Esophagus squamous epithelium (tissue), 5 donors: Measurements from ENCODE around the gene EMX2. TPM values are rescaled to one million over a fixed set of nuclear protein-coding genes. Genes with fewer than 3 reads are reported as not detected.

Experiments
- DNase-seq: peaks from one replicate; lab custom pipeline; 2025; lab: John Stamatoyannopoulos, UW
- H3K27ac ChIP-seq, 4 donors: fragments of 200-600 bp; sonication (generic); one replicate each; pipeline ENCODE4 v1.5.1; 2016 to 2019; ENCODE audit warnings: mild to moderate bottlenecking in 1 of 4
- H3K27me3 ChIP-seq, 4 donors: fragments of 200-600 bp; sonication (generic); 1 replicate in 3 of 4; 2 replicates in 1 of 4; pipeline versions ENCODE4 v1.5.1 to v1.6.0; 2017 to 2021; ENCODE audit warnings: antibody characterized with exemption in 1 of 4
- H3K36me3 ChIP-seq, 3 donors: fragments of 200-600 bp; sonication (generic); one replicate each; pipeline ENCODE4 v1.5.1; 2016 to 2019
- H3K4me1 ChIP-seq, 3 donors: fragments of 200-600 bp; sonication (generic); one replicate each; pipeline ENCODE4 v1.5.1; 2017 to 2019
- H3K4me3 ChIP-seq, 4 donors: fragments of 200-600 bp; sonication (generic); 1 replicate in 3 of 4; 2 replicates in 1 of 4; pipeline ENCODE4 v1.5.1; 2016 to 2019; ENCODE audit warnings: mild to moderate bottlenecking in 2 of 4, moderate library complexity in 1 of 4
- H3K9me3 ChIP-seq, 3 donors: fragments of 200-600 bp; sonication (generic); one replicate each; pipeline ENCODE4 v1.5.1; 2016 to 2019
- POLR2A ChIP-seq, 4 donors: fragments of 450-650 bp; IDR thresholded peaks; one replicate each; pipeline ENCODE4 v1.6.1; 2017; ENCODE audit warnings: antibody characterized with exemption in 4 of 4, mild to moderate bottlenecking in 4 of 4, moderate library complexity in 3 of 4
- WGBS, 2 donors: methylation state at CpG; one replicate each; pipeline ENCODE4 v1.1.5; 2018; 5-methylcytosine and 5-hydroxymethylcytosine counted together
- intact Hi-C: fragments of 100-400 bp; cut with DNase I; formaldehyde crosslinking; loops from one replicate; pipeline ENCODE4 v1.15.0; 2022
- total RNA-seq, 4 donors: library from RNA; depleted of rRNA; stranded (reverse); fragments of >200 nt; gene quantifications; one replicate each; pipeline ENCODE4 v1.1.0, GENCODE V29; 2016
- TF ChIP-seq, protein P1 (sequence below), 6 experiments: fragments of 450-650 bp in 4 of 6; fragments of 200-600 bp in 2 of 6; sonication (generic) in 2 of 6; IDR thresholded peaks; one replicate each; pipeline ENCODE4 v1.5.1; 2016 to 2019; ENCODE audit warnings: antibody characterized with exemption in 6 of 6, mild to moderate bottlenecking in 4 of 6, moderate library complexity in 4 of 6
- donor health status: DM: yes; HTN: yes; CAD: no.

Gene EMX2
- total RNA-seq, 4 donors from 2014 or later = 0.19 TPM; not detected in 3

DNA sequence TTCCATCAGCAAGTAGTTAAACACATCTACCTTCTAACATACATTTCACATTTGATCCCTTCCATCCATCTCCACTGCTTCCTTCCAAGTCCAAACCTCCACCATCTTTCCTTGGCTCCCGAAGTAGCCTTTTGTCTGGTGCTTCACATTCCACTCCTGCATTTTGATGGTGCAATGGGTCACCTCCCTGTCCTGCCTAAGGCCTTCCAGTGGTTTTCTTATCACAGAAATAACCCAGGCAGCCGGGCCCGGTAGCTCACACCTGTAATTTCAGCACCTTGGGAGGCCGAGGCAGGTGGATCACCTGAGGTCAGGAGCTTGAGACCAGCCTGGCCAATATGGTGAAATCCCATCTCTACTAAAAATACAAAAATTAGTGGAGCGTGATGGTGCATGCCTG lies 44.5 kb downstream of the EMX2 start:
- intact Hi-C loops = no loop called here
- TF ChIP-seq POLR2A (IDR thresholded peaks at IDR 0.05) = no peak
- TF ChIP-seq, protein P1, sequence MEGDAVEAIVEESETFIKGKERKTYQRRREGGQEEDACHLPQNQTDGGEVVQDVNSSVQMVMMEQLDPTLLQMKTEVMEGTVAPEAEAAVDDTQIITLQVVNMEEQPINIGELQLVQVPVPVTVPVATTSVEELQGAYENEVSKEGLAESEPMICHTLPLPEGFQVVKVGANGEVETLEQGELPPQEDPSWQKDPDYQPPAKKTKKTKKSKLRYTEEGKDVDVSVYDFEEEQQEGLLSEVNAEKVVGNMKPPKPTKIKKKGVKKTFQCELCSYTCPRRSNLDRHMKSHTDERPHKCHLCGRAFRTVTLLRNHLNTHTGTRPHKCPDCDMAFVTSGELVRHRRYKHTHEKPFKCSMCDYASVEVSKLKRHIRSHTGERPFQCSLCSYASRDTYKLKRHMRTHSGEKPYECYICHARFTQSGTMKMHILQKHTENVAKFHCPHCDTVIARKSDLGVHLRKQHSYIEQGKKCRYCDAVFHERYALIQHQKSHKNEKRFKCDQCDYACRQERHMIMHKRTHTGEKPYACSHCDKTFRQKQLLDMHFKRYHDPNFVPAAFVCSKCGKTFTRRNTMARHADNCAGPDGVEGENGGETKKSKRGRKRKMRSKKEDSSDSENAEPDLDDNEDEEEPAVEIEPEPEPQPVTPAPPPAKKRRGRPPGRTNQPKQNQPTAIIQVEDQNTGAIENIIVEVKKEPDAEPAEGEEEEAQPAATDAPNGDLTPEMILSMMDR (IDR thresholded peaks at IDR 0.05) = no peak
- no peaks in the 10 kb centered on the region for H3K9me3 ChIP-seq
- no peak overlapping the region for H3K27ac ChIP-seq
- no peaks in the 10 kb centered on the region for H3K36me3 ChIP-seq
- H3K4me1 ChIP-seq = no peaks in the 10 kb centered on the region
- no peak overlapping the region for H3K4me3 ChIP-seq
- DNase-seq = no peak
- 63 to 83% methylated on average over 4 of the region's 5 CpGs for WGBS, 2 donors
- H3K27me3 ChIP-seq = peaks cover 0 to 22% (median 0%) of the 10 kb centered on the region in 4 donors

DNA sequence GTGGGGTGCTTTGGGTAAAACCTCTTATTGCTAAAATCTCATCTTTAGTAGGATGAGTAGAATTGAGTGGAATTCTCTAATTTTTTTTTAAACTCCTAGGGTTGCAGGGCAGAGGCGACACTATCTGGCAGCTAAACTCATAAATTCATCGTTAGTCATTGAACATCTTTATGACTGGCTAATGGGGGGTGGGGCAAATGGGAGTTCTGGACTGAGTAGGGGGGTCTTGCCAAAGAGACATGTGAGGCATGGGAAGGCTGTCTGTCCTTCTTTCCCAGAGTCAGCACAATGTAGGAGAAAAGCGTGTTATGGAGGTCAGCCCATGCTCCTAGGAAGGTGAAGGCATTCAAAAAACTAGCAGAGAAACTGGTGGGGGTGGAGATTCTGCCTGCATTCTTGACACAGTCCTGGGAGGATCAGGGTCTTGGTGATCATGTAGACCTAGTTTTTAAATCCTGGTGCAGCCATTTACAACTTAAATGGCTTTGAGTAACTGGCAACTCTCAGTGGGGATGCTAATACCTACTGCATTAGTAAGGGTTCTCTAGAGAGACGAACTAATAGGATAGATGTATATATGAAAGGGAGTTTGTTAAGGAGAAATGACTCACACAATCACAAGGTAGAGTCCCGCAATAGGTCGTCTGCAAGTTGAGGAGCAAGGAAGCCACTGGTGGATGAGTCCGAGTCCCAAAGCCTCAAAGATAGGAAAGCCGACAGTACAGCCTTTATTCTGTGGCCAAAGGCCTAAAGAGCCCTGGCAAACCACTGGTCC lies 47.7 kb downstream of the EMX2 start:
- no peak overlapping the region for H3K4me3 ChIP-seq
- no peak for TF ChIP-seq POLR2A (IDR thresholded peaks at IDR 0.05)
- TF ChIP-seq, protein P1 (IDR thresholded peaks at IDR 0.05) = no peak
- no peak overlapping the region for H3K27ac ChIP-seq
- intact Hi-C loops = no loop called here
- H3K27me3 ChIP-seq = peaks cover 0 to 24% (median 0%) of the 10 kb centered on the region in 4 donors
- WGBS, 2 donors = 66 to 74% methylated on average over 8 of the region's 8 CpGs
- H3K4me1 ChIP-seq = no peaks in the 10 kb centered on the region
- H3K36me3 ChIP-seq = no peaks in the 10 kb centered on the region
- peaks cover 0 to 3% (median 0%) of the 10 kb centered on the region in 3 donors for H3K9me3 ChIP-seq
- DNase-seq = no peak

GRCh38 chr10:117591043-117591442 lies 48.5 kb downstream of the EMX2 start:
- 78 to 80% methylated on average over 4 of the region's 4 CpGs for WGBS, 2 donors
- H3K27ac ChIP-seq = no peak overlapping the region
- intact Hi-C loops = no loop called here
- H3K9me3 ChIP-seq = peaks cover 0 to 3% (median 0%) of the 10 kb centered on the region in 3 donors
- no peak for DNase-seq
- H3K4me1 ChIP-seq = no peaks in the 10 kb centered on the region
- no peaks in the 10 kb centered on the region for H3K36me3 ChIP-seq
- H3K27me3 ChIP-seq = peaks cover 0 to 24% (median 0%) of the 10 kb centered on the region in 4 donors
- H3K4me3 ChIP-seq = no peak overlapping the region
- TF ChIP-seq POLR2A (IDR thresholded peaks at IDR 0.05) = no peak
- TF ChIP-seq, protein P1 (IDR thresholded peaks at IDR 0.05) = no peak

- no peaks in the 10 kb centered on the region for H3K4me1 ChIP-seq
- peaks cover 0 to 27% (median 0%) of the 10 kb centered on the region in 4 donors for H3K27me3 ChIP-seq
- no peak overlapping the region for H3K4me3 ChIP-seq
- WGBS, 2 donors = 47 to 51% methylated on average over 4 to 5 of the region's 5 CpGs
- H3K9me3 ChIP-seq = peaks cover 0 to 3% (median 0%) of the 10 kb centered on the region in 3 donors
- intact Hi-C loops = no loop called here
- TF ChIP-seq, protein P1 (IDR thresholded peaks at IDR 0.05) = no peak
- TF ChIP-seq POLR2A (IDR thresholded peaks at IDR 0.05) = no peak
- no peak overlapping the region for H3K27ac ChIP-seq
- no peak for DNase-seq
- no peaks in the 10 kb centered on the region for H3K36me3 ChIP-seq
Measured at GRCh38 chr10:117594722-117595121, 52.2 kb downstream of the EMX2 start.

GRCh38 chr10:117596706-117597105 lies 54.2 kb downstream of the EMX2 start:
- TF ChIP-seq POLR2A (IDR thresholded peaks at IDR 0.05) = no peak
- TF ChIP-seq, protein P1 (IDR thresholded peaks at IDR 0.05) = no peak
- no peak for DNase-seq

More at GRCh38 chr10:117596706-117597105, 54.2 kb downstream of the EMX2 start:
- Histone ChIP-seq H3K4me3 (no peak overlapping the region), H3K27me3 (peaks cover 0 to 15% (median 0%) of the 10 kb centered on the region in 4 donors), H3K4me1 (no peaks in the 10 kb centered on the region), H3K36me3 (no peaks in the 10 kb centered on the region), H3K27ac (no peak overlapping the region), H3K9me3 (peaks cover 0 to 3% (median 0%) of the 10 kb centered on the region in 3 donors)
- 45 to 51% methylated on average over 6 of the region's 6 CpGs for WGBS, 2 donors
- intact Hi-C loops = no loop called here
